ENCODE results near the gene NDUFAF5.
A peak's percentile ranks its signal among the peaks of the same experiment; 100 is the strongest.

Gene NDUFAF5

GRCh38 chr20:13799974-13800373 lies 15.1 kb downstream of the NDUFAF5 start:
- Histone ChIP-seq H3K36me3 (ENCODE audit: insufficient read depth, low read length) (peaks cover 39% of the 10 kb centered on the region), H3K4me1 (ENCODE audit: control insufficient read depth, insufficient read depth, low read length, unreplicated experiment) (peaks cover 11% of the 10 kb centered on the region), H3K4me3 (ENCODE audit: low read depth, low read length) (no peak overlapping the region), H3K79me2 (ENCODE audit: control insufficient read depth, insufficient read depth, low read length, unreplicated experiment) (no peaks in the 10 kb centered on the region), H2AFZ (ENCODE audit: low read length, unreplicated experiment) (no peak overlapping the region), H3K27ac (ENCODE audit: low read depth, low read length) (no peak overlapping the region), H3K27me3 (ENCODE audit: insufficient read depth, low read length) (no peaks in the 10 kb centered on the region)

DNA sequence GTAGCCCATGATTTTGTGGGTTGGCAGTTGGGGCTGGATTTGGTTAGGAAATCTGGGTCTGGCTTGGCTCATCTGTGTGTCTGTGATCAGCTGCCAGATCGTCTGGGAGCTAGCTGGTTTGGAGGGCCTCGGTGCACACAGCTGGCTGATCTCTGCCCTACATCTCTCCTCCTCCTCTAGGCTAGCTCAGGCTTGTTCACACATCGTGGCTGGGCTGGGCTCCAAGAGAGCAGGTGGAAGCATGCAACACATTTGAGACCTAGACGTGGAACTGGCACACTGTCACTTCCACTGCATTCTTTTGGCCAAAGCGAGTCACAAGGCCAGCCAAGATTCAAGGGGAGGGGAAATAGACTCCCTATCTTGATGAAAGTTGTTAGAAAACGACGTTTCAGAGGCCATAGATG lies 15.9 kb downstream of the NDUFAF5 start:
- no peak overlapping the region for H3K4me3 ChIP-seq (ENCODE audit: low read depth, low read length)
- H3K36me3 ChIP-seq (ENCODE audit: insufficient read depth, low read length): peaks cover 31% of the 10 kb centered on the region
- H3K4me1 ChIP-seq (ENCODE audit: control insufficient read depth, insufficient read depth, low read length, unreplicated experiment): peaks cover 11% of the 10 kb centered on the region
- H3K27ac ChIP-seq (ENCODE audit: low read depth, low read length): no peak overlapping the region
- H3K79me2 ChIP-seq (ENCODE audit: control insufficient read depth, insufficient read depth, low read length, unreplicated experiment): no peaks in the 10 kb centered on the region
- H3K27me3 ChIP-seq (ENCODE audit: insufficient read depth, low read length): no peaks in the 10 kb centered on the region
- no peak overlapping the region for H2AFZ ChIP-seq (ENCODE audit: low read length, unreplicated experiment)

- no peaks in the 10 kb centered on the region for H3K27me3 ChIP-seq (ENCODE audit: insufficient read depth, low read length)
- no peak overlapping the region for H3K27ac ChIP-seq (ENCODE audit: low read depth, low read length)
- no peaks in the 10 kb centered on the region for H3K79me2 ChIP-seq (ENCODE audit: control insufficient read depth, insufficient read depth, low read length, unreplicated experiment)
- no peak overlapping the region for H2AFZ ChIP-seq (ENCODE audit: low read length, unreplicated experiment)
- H3K4me1 ChIP-seq (ENCODE audit: control insufficient read depth, insufficient read depth, low read length, unreplicated experiment): no peaks in the 10 kb centered on the region
- H3K4me3 ChIP-seq (ENCODE audit: low read depth, low read length): no peak overlapping the region
- H3K36me3 ChIP-seq (ENCODE audit: insufficient read depth, low read length): peaks cover 14% of the 10 kb centered on the region
Observed at GRCh38 chr20:13809373-13809772, 24.5 kb downstream of the NDUFAF5 start.

GRCh38 chr20:13809855-13810254 lies 25.0 kb downstream of the NDUFAF5 start:
- Histone ChIP-seq H3K27me3 (ENCODE audit: insufficient read depth, low read length) (no peaks in the 10 kb centered on the region), H3K4me1 (ENCODE audit: control insufficient read depth, insufficient read depth, low read length, unreplicated experiment) (no peaks in the 10 kb centered on the region), H2AFZ (ENCODE audit: low read length, unreplicated experiment) (no peak overlapping the region), H3K36me3 (ENCODE audit: insufficient read depth, low read length) (peaks cover 18% of the 10 kb centered on the region), H3K79me2 (ENCODE audit: control insufficient read depth, insufficient read depth, low read length, unreplicated experiment) (no peaks in the 10 kb centered on the region), H3K4me3 (ENCODE audit: low read depth, low read length) (no peak overlapping the region), H3K27ac (ENCODE audit: low read depth, low read length) (no peak overlapping the region)

- H3K27ac ChIP-seq (ENCODE audit: low read depth, low read length): no peak overlapping the region
- H3K36me3 ChIP-seq (ENCODE audit: insufficient read depth, low read length): peaks cover 23% of the 10 kb centered on the region
- H3K27me3 ChIP-seq (ENCODE audit: insufficient read depth, low read length): no peaks in the 10 kb centered on the region
- no peak overlapping the region for H2AFZ ChIP-seq (ENCODE audit: low read length, unreplicated experiment)
- no peak overlapping the region for H3K4me3 ChIP-seq (ENCODE audit: low read depth, low read length)
- H3K79me2 ChIP-seq (ENCODE audit: control insufficient read depth, insufficient read depth, low read length, unreplicated experiment): no peaks in the 10 kb centered on the region
- H3K4me1 ChIP-seq (ENCODE audit: control insufficient read depth, insufficient read depth, low read length, unreplicated experiment): no peaks in the 10 kb centered on the region
Observed at GRCh38 chr20:13810446-13810845, 25.6 kb downstream of the NDUFAF5 start.

DNA sequence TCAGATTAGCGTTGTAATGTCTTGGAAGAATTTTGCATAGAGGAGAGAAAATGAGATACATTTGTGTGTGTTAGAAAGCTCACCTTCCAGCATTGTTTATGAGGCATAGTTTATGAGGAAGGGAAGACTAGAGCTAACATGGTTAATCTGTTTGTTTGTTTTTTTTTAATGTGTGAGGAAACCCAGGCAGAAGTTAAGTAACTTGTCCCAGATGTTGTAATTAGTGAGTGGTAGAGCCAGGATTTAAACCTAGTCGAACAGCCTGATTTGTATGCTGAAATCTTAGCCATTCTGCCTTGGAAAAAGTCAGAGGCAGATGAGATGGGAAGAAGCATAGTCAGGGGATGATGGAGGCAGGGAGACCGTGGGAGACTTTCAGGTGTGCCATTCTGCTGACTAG lies 29.1 kb downstream of the NDUFAF5 start:
- Histone ChIP-seq H3K4me3 (ENCODE audit: low read depth, low read length) (no peak overlapping the region), H3K27ac (ENCODE audit: low read depth, low read length) (no peak overlapping the region), H3K27me3 (ENCODE audit: insufficient read depth, low read length) (no peaks in the 10 kb centered on the region), H3K79me2 (ENCODE audit: control insufficient read depth, insufficient read depth, low read length, unreplicated experiment) (no peaks in the 10 kb centered on the region), H3K36me3 (ENCODE audit: insufficient read depth, low read length) (peaks cover 24% of the 10 kb centered on the region), H2AFZ (ENCODE audit: low read length, unreplicated experiment) (no peak overlapping the region), H3K4me1 (ENCODE audit: control insufficient read depth, insufficient read depth, low read length, unreplicated experiment) (peaks cover 21% of the 10 kb centered on the region)

DNA sequence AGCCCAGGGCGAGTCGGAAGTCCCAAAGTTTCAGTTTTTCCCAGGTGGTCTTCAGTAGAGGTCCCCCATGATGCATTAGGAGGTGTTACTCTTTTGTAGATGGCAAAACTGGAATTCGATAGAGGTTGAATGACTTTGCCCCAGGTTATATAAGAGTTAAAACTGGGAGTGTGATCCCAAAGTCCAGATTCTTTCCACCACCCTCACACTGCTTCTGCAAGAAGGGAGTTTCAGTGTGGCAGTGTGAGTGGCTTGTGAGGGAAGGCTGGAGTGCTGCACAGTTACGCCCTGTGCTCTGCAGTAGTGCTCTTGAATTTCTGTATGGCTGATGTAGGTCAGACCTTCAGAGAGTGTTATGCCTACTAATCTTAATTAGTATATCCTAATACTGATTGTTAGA lies 29.8 kb downstream of the NDUFAF5 start:
- H3K4me3 ChIP-seq (ENCODE audit: low read depth, low read length): no peak overlapping the region
- H3K79me2 ChIP-seq (ENCODE audit: control insufficient read depth, insufficient read depth, low read length, unreplicated experiment): no peaks in the 10 kb centered on the region
- no peak overlapping the region for H3K27ac ChIP-seq (ENCODE audit: low read depth, low read length)
- H3K27me3 ChIP-seq (ENCODE audit: insufficient read depth, low read length): no peaks in the 10 kb centered on the region
- H2AFZ ChIP-seq (ENCODE audit: low read length, unreplicated experiment): no peak overlapping the region
- peaks cover 17% of the 10 kb centered on the region for H3K36me3 ChIP-seq (ENCODE audit: insufficient read depth, low read length)
- peaks cover 21% of the 10 kb centered on the region for H3K4me1 ChIP-seq (ENCODE audit: control insufficient read depth, insufficient read depth, low read length, unreplicated experiment)

DNA sequence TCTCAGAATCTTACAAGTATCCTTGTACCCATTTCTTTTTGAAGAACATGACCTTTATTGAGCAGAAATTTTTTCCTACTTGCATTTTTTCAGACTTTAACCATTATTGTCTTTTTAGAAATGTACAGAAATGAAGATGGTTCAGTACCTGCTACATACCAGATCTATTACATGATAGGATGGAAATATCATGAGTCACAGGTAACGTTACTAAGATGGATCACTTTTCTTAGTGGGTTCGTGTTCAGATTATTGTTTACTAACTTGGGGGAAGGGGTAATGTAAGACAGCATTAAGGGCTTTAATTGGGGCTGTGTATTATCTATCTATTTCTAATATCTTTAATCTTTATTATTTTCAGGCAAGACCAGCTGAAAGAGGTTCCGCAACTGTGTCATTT lies 31.9 kb downstream of the NDUFAF5 start:
- Histone ChIP-seq H2AFZ (ENCODE audit: low read length, unreplicated experiment) (no peak overlapping the region), H3K27me3 (ENCODE audit: insufficient read depth, low read length) (no peaks in the 10 kb centered on the region), H3K4me3 (ENCODE audit: low read depth, low read length) (no peak overlapping the region), H3K4me1 (ENCODE audit: control insufficient read depth, insufficient read depth, low read length, unreplicated experiment) (peaks cover 21% of the 10 kb centered on the region), H3K79me2 (ENCODE audit: control insufficient read depth, insufficient read depth, low read length, unreplicated experiment) (no peaks in the 10 kb centered on the region), H3K36me3 (ENCODE audit: insufficient read depth, low read length) (peaks cover 17% of the 10 kb centered on the region), H3K27ac (ENCODE audit: low read depth, low read length) (peak overlapping the region; percentile 17; the same call in 1 of the 2 replicates)

DNA sequence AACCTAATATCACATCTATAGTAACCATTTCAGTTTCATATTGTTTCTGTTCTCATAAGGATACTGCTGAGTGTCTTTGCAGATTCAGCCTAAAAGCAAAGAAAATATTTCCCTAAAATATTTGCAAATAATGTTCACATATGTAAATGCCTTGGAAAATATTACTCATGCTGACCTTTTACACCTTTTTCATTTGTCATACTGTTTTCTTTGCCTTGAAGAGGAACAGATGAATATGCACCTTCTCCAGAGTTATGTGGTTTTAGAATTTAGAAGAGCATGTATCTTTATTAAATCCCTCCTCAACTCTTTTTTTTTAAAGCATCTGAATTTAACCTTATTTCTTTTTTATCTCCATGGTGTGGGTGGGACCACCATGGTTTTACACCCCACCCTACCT lies 32.5 kb downstream of the NDUFAF5 start:
- Histone ChIP-seq H3K4me3 (ENCODE audit: low read depth, low read length) (no peak overlapping the region), H2AFZ (ENCODE audit: low read length, unreplicated experiment) (no peak overlapping the region), H3K79me2 (ENCODE audit: control insufficient read depth, insufficient read depth, low read length, unreplicated experiment) (no peaks in the 10 kb centered on the region), H3K27me3 (ENCODE audit: insufficient read depth, low read length) (no peaks in the 10 kb centered on the region), H3K27ac (ENCODE audit: low read depth, low read length) (peak overlapping the region; percentile 27; the same call in 1 of the 2 replicates), H3K36me3 (ENCODE audit: insufficient read depth, low read length) (peaks cover 17% of the 10 kb centered on the region), H3K4me1 (ENCODE audit: control insufficient read depth, insufficient read depth, low read length, unreplicated experiment) (peaks cover 21% of the 10 kb centered on the region)

- peaks cover 8% of the 10 kb centered on the region for H3K36me3 ChIP-seq (ENCODE audit: insufficient read depth, low read length)
- H2AFZ ChIP-seq (ENCODE audit: low read length, unreplicated experiment): no peak overlapping the region
- H3K27ac ChIP-seq (ENCODE audit: low read depth, low read length): no peak overlapping the region
- no peaks in the 10 kb centered on the region for H3K79me2 ChIP-seq (ENCODE audit: control insufficient read depth, insufficient read depth, low read length, unreplicated experiment)
- no peak overlapping the region for H3K4me3 ChIP-seq (ENCODE audit: low read depth, low read length)
- H3K4me1 ChIP-seq (ENCODE audit: control insufficient read depth, insufficient read depth, low read length, unreplicated experiment): peaks cover 21% of the 10 kb centered on the region
- no peaks in the 10 kb centered on the region for H3K27me3 ChIP-seq (ENCODE audit: insufficient read depth, low read length)
Observed at GRCh38 chr20:13819885-13820645, 35.2 kb downstream of the NDUFAF5 start.

- Histone ChIP-seq H3K79me2 (ENCODE audit: control insufficient read depth, insufficient read depth, low read length, unreplicated experiment) (no peaks in the 10 kb centered on the region), H3K36me3 (ENCODE audit: insufficient read depth, low read length) (peaks cover 5% of the 10 kb centered on the region; the same call in 1 of the 2 replicates), H2AFZ (ENCODE audit: low read length, unreplicated experiment) (no peak overlapping the region), H3K27me3 (ENCODE audit: insufficient read depth, low read length) (no peaks in the 10 kb centered on the region), H3K4me3 (ENCODE audit: low read depth, low read length) (no peak overlapping the region), H3K27ac (ENCODE audit: low read depth, low read length) (no peak overlapping the region), H3K4me1 (ENCODE audit: control insufficient read depth, insufficient read depth, low read length, unreplicated experiment) (peaks cover 11% of the 10 kb centered on the region)
Observed at GRCh38 chr20:13821876-13822275, 37.0 kb downstream of the NDUFAF5 start.

Data from ACC112 (cell line).